PC-3 (cell line): ENCODE data around the gene TRMT61A. TPM values are rescaled to one million over a fixed set of nuclear protein-coding genes. Genes with fewer than 3 reads are reported as not detected.

Experiments
- ATAC-seq: fragments of 200-7000 bp; cut with Tn5 transposase; 2 replicates; pipeline ENCODE4 v1.9.1; 2020; ENCODE audit warnings: mild to moderate bottlenecking, moderate library complexity
- BruUV-seq: library from RNA; stranded (reverse); fragments of 400-500 nt; replicated peaks from 2 replicates; lab custom pipeline; 2021; lab: Mats Ljungman, UMichigan
- CTCF ChIA-PET: fragments of 300-600 bp; sonication (Branson Sonifier 250); formaldehyde crosslinking; loops from one replicate; lab custom pipeline; 2022; ENCODE audit warnings: antibody characterized with exemption; lab: Charles Lee
- POLR2A ChIA-PET: fragments of 300-600 bp; sonication (Branson Sonifier 250); formaldehyde crosslinking; loops from one replicate; lab custom pipeline; 2022; ENCODE audit warnings: antibody characterized with exemption; ENCODE audit not compliant: unreplicated experiment; lab: Charles Lee
- DNase-seq: peaks from one replicate; pipeline ENCODE4 v3.0.0-alpha.2; 2015
- H2AFZ ChIP-seq: fragments of 300-600 bp; sonication (generic); 2 replicates; pipeline ENCODE4 v1.6.0; 2016; ENCODE audit warnings: antibody characterized with exemption, low read length
- H3F3A ChIP-seq: fragments of 300-600 bp; sonication (generic); one replicate; pipeline ENCODE4 v1.6.0; 2017; ENCODE audit warnings: antibody characterized with exemption, low read length, control low read depth, mild to moderate bottlenecking; ENCODE audit not compliant: unreplicated experiment
- H3K27ac ChIP-seq: fragments of 300-600 bp; sonication (generic); 2 replicates; pipeline ENCODE4 v1.5.1; 2016; ENCODE audit warnings: mild to moderate bottlenecking, low read length
- H3K27me3 ChIP-seq: fragments of 300-600 bp; sonication (generic); 2 replicates; pipeline ENCODE4 v1.6.1; 2016; ENCODE audit warnings: low read length, mixed read lengths
- H3K36me3 ChIP-seq: fragments of 300-600 bp; sonication (generic); 2 replicates; pipeline ENCODE4 v1.6.1; 2016; ENCODE audit warnings: low read depth, mixed run types, low read length, mixed read lengths
- H3K4me1 ChIP-seq: fragments of 300-600 bp; sonication (generic); 2 replicates; pipeline ENCODE4 v1.5.1; 2016; ENCODE audit warnings: low read length; ENCODE audit not compliant: insufficient read depth
- H3K4me2 ChIP-seq: fragments of 300-600 bp; sonication (generic); 2 replicates; pipeline ENCODE4 v1.6.0; 2016; ENCODE audit warnings: low read length
- H3K4me3 ChIP-seq: fragments of 300-600 bp; sonication (generic); 2 replicates; pipeline ENCODE4 v1.5.1; 2016; ENCODE audit warnings: mild to moderate bottlenecking, low read length, mixed read lengths
- H3K79me2 ChIP-seq: fragments of 300-600 bp; sonication (generic); 2 replicates; pipeline ENCODE4 v1.6.1; 2017; ENCODE audit warnings: low read length, mixed read lengths
- H3K9ac ChIP-seq: fragments of 300-600 bp; sonication (generic); 2 replicates; pipeline ENCODE4 v1.6.0; 2016; ENCODE audit warnings: mild to moderate bottlenecking, low read length
- H3K9me2 ChIP-seq: fragments of 300-600 bp; sonication (generic); replicated peaks from 2 replicates; pipeline ENCODE4 v1.6.1; 2016; ENCODE audit warnings: mixed run types, low read length, mixed read lengths
- H3K9me3 ChIP-seq: fragments of 300-600 bp; sonication (generic); 2 replicates; pipeline ENCODE4 v1.6.1; 2016; ENCODE audit warnings: low read length, mixed read lengths
- H4K20me1 ChIP-seq: fragments of 300-600 bp; sonication (generic); 2 replicates; pipeline ENCODE4 v1.6.1; 2016; ENCODE audit warnings: low read length, mixed read lengths
- CTCF ChIP-seq: fragments of 300-600 bp; sonication (generic); conservative IDR thresholded peaks from 2 replicates; pipeline ENCODE4 v1.5.1; 2017; ENCODE audit warnings: antibody characterized with exemption, low read depth, mild to moderate bottlenecking, low read length
- EZH2 ChIP-seq: fragments of 300-600 bp; sonication (generic); IDR thresholded peaks from one replicate; pipeline ENCODE4 v1.6.1; 2017; ENCODE audit warnings: antibody characterized with exemption, mild to moderate bottlenecking, low read length; ENCODE audit not compliant: unreplicated experiment
- EZH2phosphoT487 ChIP-seq: fragments of 300-600 bp; sonication (generic); IDR thresholded peaks from 2 replicates; pipeline ENCODE4 v1.6.1; 2018; ENCODE audit warnings: mild to moderate bottlenecking, antibody characterized with exemption, low read length, borderline replicate concordance
- intact Hi-C: fragments of 100-400 bp; cut with micrococcal nuclease; formaldehyde crosslinking; loops from 2 replicates; pipeline ENCODE4 v1.9.0; 2023
- total RNA-seq: library from RNA; depleted of rRNA; stranded (reverse); fragments of >200 nt; gene quantifications from 2 replicates; pipeline ENCODE4 v1.2.3, GENCODE V29; 2014

TRMT61A gene
- total RNA-seq, 1 experiment from 2014 or later, result 51.2 TPM

GRCh38 chr14:103521951-103522563, 6.9 kb upstream of the TRMT61A start:
- intact Hi-C loops, result loop anchor here (1.0 kb wide), 2 partner anchors 18 to 24 kb away; no protein-coding TSS in a partner anchor
- BruUV-seq, result no TSS peak
- Histone ChIP-seq H4K20me1 (peaks cover 7% of the 10 kb centered on the region; the same call in 1 of the 2 replicates), H3F3A (no peaks in the 10 kb centered on the region), H3K27me3 (no peaks in the 10 kb centered on the region), H3K36me3 (no peaks in the 10 kb centered on the region), H3K27ac (no peak overlapping the region), H3K4me1 (peaks cover 9% of the 10 kb centered on the region), H3K79me2 (0 out of 2 replicates have a peak, but pooled peaks cover 4% of the 10 kb centered on the region), H3K4me3 (peak overlapping the region; percentile 89), H3K9me3 (no peaks in the 10 kb centered on the region), H2AFZ (peak overlapping the region; percentile 65), H3K9me2 (no peaks in the 10 kb centered on the region), H3K9ac (peak overlapping the region; percentile 54), H3K4me2 (peak overlapping the region; percentile 99)
- TF ChIP-seq EZH2, result no peak
- no peak for TF ChIP-seq EZH2phosphoT487
- TF ChIP-seq CTCF, result no peak
- POLR2A ChIA-PET, result interaction anchor here (0.6 kb wide), 1 partner anchor 1762 kb away, joined by 8 read pairs; no protein-coding TSS in a partner anchor
- no peak for ATAC-seq
- DNase-seq, result no peak
- CTCF ChIA-PET, result no interaction called here

- Histone ChIP-seq H3K9ac (peak within 1 kb of the TSS; percentile 54), H4K20me1 (peaks cover 7% of the 10 kb centered on the region; the same call in 1 of the 2 replicates), H3K9me3 (no peaks in the 10 kb centered on the region), H3K4me3 (peak within 1 kb of the TSS; percentile 89), H3K9me2 (no peaks in the 10 kb centered on the region), H3K79me2 (peaks cover 4% of the 10 kb centered on the region; the same call in 1 of the 2 replicates), H3K27me3 (no peaks in the 10 kb centered on the region), H3K36me3 (no peaks in the 10 kb centered on the region), H3K4me2 (peak within 1 kb of the TSS; percentile 99), H2AFZ (peak within 1 kb of the TSS; percentile 65), H3K27ac (no peak within 1 kb of the TSS), H3F3A (no peaks in the 10 kb centered on the region), H3K4me1 (peaks cover 10% of the 10 kb centered on the region)
- DNase-seq, result peak; percentile 65
- BruUV-seq, result no TSS peak
- ATAC-seq, result no peak
- intact Hi-C loops, result loop anchor here (1.0 kb wide), 1 partner anchor 17 kb away; no protein-coding TSS in a partner anchor
- POLR2A ChIA-PET, result interaction anchor here (0.6 kb wide), 1 partner anchor 1763 kb away, joined by 8 read pairs; no protein-coding TSS in a partner anchor
- CTCF ChIA-PET, result no interaction called here
- TF ChIP-seq EZH2, result no peak
- TF ChIP-seq CTCF, result no peak
Observed at GRCh38 chr14:103522649-103523574, 6.1 kb upstream of the TRMT61A start, which contains the start of gene CKB. TSS of gene CKB (minus strand) at chr14:103522830. CDS start at chr14:103522493, 337 bp downstream.
